Fibroblast of gingiva (primary cell): Measurements from ENCODE around the gene FIGNL1.
A peak's percentile ranks its signal among the peaks of the same experiment; 100 is the strongest.

Experiments used
- DNase-seq: peaks from one replicate; pipeline ENCODE4 v3.0.0-alpha.2; 2011; ENCODE audit warnings: low read depth

The FIGNL1 gene

GRCh38 chr7:50449881-50450589 is at the start of gene FIGNL1:
TSS of gene FIGNL1 (minus strand) at chr7:50450350. CDS start at chr7:50447287, 3,063 bp downstream.
- peak; percentile 76 for DNase-seq

GRCh38 chr7:50499092-50499491 is 48.9 kb upstream of the FIGNL1 start:
- no peak for DNase-seq

GRCh38 chr7:50497968-50498367 is 47.8 kb upstream of the FIGNL1 start:
- DNase-seq, result peak; percentile 80

GRCh38 chr7:50497068-50497642 is 47.0 kb upstream of the FIGNL1 start:
- DNase-seq, result peak; percentile 94

GRCh38 chr7:50496569-50496968 is 46.4 kb upstream of the FIGNL1 start:
- no peak for DNase-seq

GRCh38 chr7:50495746-50496145 is 45.6 kb upstream of the FIGNL1 start:
- DNase-seq, result no peak

- DNase-seq, result no peak
Measured at GRCh38 chr7:50492770-50493519, 42.8 kb upstream of the FIGNL1 start.

- DNase-seq, result no peak
Measured at GRCh38 chr7:50491943-50492342, 41.8 kb upstream of the FIGNL1 start.

GRCh38 chr7:50491209-50491608 is 41.1 kb upstream of the FIGNL1 start:
- DNase-seq, result no peak

GRCh38 chr7:50488379-50488778 is 38.2 kb upstream of the FIGNL1 start:
- no peak for DNase-seq

GRCh38 chr7:50486512-50486911 is 36.4 kb upstream of the FIGNL1 start:
- no peak for DNase-seq

GRCh38 chr7:50481867-50482266 is 31.7 kb upstream of the FIGNL1 start:
- DNase-seq, result no peak

- DNase-seq, result no peak
Measured at GRCh38 chr7:50480797-50481196, 30.6 kb upstream of the FIGNL1 start.

GRCh38 chr7:50479743-50480517 is 29.8 kb upstream of the FIGNL1 start:
- no peak for DNase-seq

- no peak for DNase-seq
Measured at GRCh38 chr7:50477640-50478039, 27.5 kb upstream of the FIGNL1 start.

- no peak for DNase-seq
Measured at GRCh38 chr7:50476953-50477625, 26.9 kb upstream of the FIGNL1 start.

GRCh38 chr7:50475340-50475739 is 25.2 kb upstream of the FIGNL1 start:
- no peak for DNase-seq

GRCh38 chr7:50474382-50475160 is 24.4 kb upstream of the FIGNL1 start:
- DNase-seq, result peak; percentile 95

GRCh38 chr7:50473531-50473930 is 23.4 kb upstream of the FIGNL1 start:
- DNase-seq, result peak; percentile 40

- no peak for DNase-seq
Measured at GRCh38 chr7:50472427-50472826, 22.3 kb upstream of the FIGNL1 start.

GRCh38 chr7:50471970-50472369 is 21.8 kb upstream of the FIGNL1 start:
- no peak for DNase-seq
